ENCODE data around the gene SAV1. TPM values are rescaled to one million over a fixed set of nuclear protein-coding genes. Genes with fewer than 3 reads are reported as not detected.

Gene SAV1
- polyA plus RNA-seq, 1 of the 3 experiments (the other 2 are of a cell fraction), result 8.9 TPM

- no peak for DNase-seq
- Histone ChIP-seq H4K20me1 (ENCODE audit: insufficient read depth) (no peaks in the 10 kb centered on the region), H3K4me3 (ENCODE audit: low read depth in 2 of 2, low read length in 1 of 2) (no peak overlapping the region), H3K27me3 (ENCODE audit: insufficient read depth) (no peaks in the 10 kb centered on the region), H3K79me2 (ENCODE audit: insufficient read depth) (no peaks in the 10 kb centered on the region), H3F3A (replicated peaks; ENCODE audit: insufficient read depth) (no peaks in the 10 kb centered on the region), H3K9ac (no peak overlapping the region), H3K9me2 (no peaks in the 10 kb centered on the region), H3K36me3 (replicated peaks in 1 of 2; ENCODE audit: control insufficient read depth in 1 of 2, insufficient read depth in 2 of 2, low read length in 1 of 2) (peaks cover 0 to 22% of the 10 kb centered on the region in 2 experiments), H3K4me2 (no peak overlapping the region), H3K27ac (ENCODE audit: low read depth in 2 of 2, low read length in 1 of 2) (no peak overlapping the region), H3K9me3 (no peaks in the 10 kb centered on the region), H3K4me1 (ENCODE audit: control insufficient read depth in 1 of 2, insufficient read depth in 2 of 2, low read depth in 1 of 2, low read length in 1 of 2) (peaks cover 0 to 3% of the 10 kb centered on the region in 2 experiments; a peak in 2 of 4 replicates), H2AFZ (ENCODE audit: low read depth) (no peak overlapping the region)
- ChIA-PET POLR2A (no interaction called here), CTCF (interaction anchor here (0.8 to 3.8 kb wide), 5 partner anchors 9 to 272 kb away, joined by 3 to 15 read pairs (median 4); no protein-coding TSS in a partner anchor)
- no peak for TF ChIP-seq PBX3 (IDR thresholded peaks at IDR 0.05)
- TF ChIP-seq ELF1 (IDR thresholded peaks at IDR 0.05), result no peak
- TF ChIP-seq JUND (IDR thresholded peaks at IDR 0.05), result no peak
- TF ChIP-seq RXRA (IDR thresholded peaks at IDR 0.05; ENCODE audit: borderline replicate concordance, low read depth), result no peak
- TF ChIP-seq FOXM1 (IDR thresholded peaks at IDR 0.05; ENCODE audit: low read depth), result no peak
- no peak for TF ChIP-seq MAX (IDR thresholded peaks at IDR 0.05; ENCODE audit: low read depth)
- no peak for TF ChIP-seq RAD21 (IDR thresholded peaks at IDR 0.05; ENCODE audit: low read length)
- no peak for TF ChIP-seq FOSL2 (IDR thresholded peaks at IDR 0.05; ENCODE audit: borderline replicate concordance, low read depth)
- no peak for TF ChIP-seq IRF3 (IDR thresholded peaks at IDR 0.05; ENCODE audit: low read depth, low read length)
- TF ChIP-seq CHD2 (IDR thresholded peaks at IDR 0.05; ENCODE audit: low read length, partially characterized antibody), result no peak
- no peak for TF ChIP-seq NRF1 (IDR thresholded peaks at IDR 0.05; ENCODE audit: low read depth, low read length)
- TF ChIP-seq GABPA (IDR thresholded peaks at IDR 0.05; ENCODE audit: low read depth), result no peak
- TF ChIP-seq EZH2phosphoT487 (IDR thresholded peaks at IDR 0.05; ENCODE audit: borderline replicate concordance, low read depth), result no peak
- TF ChIP-seq MEF2A (IDR thresholded peaks at IDR 0.05; ENCODE audit: borderline replicate concordance, low read depth), result no peak
- TF ChIP-seq SIN3A (IDR thresholded peaks at IDR 0.05; ENCODE audit: borderline replicate concordance, low read depth, low read length), result no peak
- no peak for TF ChIP-seq FOXJ3 (CRISPR knock-in tag; IDR thresholded peaks at IDR 0.05)
- TF ChIP-seq USF1 (IDR thresholded peaks at IDR 0.05; ENCODE audit: borderline replicate concordance, low read depth), result no peak
- TF ChIP-seq REST (IDR thresholded peaks at IDR 0.05; ENCODE audit: low read depth, low read length), result no peak
- no peak for TF ChIP-seq CTCF (IDR thresholded peaks at IDR 0.05)
- 68% methylated on average over 4 of the region's 4 CpGs for WGBS (ENCODE audit: low lambda C conversion rate)
Measured at GRCh38 chr14:50615056-50615455, 53.0 kb downstream of the SAV1 start.

All from SK-N-SH (cell line).